Measurements from ENCODE around the gene ZNF358.

GRCh38 chr19:7509625-7510024 lies 6.3 kb upstream of the ZNF358 start:
- TF ChIP-seq, protein P1, sequence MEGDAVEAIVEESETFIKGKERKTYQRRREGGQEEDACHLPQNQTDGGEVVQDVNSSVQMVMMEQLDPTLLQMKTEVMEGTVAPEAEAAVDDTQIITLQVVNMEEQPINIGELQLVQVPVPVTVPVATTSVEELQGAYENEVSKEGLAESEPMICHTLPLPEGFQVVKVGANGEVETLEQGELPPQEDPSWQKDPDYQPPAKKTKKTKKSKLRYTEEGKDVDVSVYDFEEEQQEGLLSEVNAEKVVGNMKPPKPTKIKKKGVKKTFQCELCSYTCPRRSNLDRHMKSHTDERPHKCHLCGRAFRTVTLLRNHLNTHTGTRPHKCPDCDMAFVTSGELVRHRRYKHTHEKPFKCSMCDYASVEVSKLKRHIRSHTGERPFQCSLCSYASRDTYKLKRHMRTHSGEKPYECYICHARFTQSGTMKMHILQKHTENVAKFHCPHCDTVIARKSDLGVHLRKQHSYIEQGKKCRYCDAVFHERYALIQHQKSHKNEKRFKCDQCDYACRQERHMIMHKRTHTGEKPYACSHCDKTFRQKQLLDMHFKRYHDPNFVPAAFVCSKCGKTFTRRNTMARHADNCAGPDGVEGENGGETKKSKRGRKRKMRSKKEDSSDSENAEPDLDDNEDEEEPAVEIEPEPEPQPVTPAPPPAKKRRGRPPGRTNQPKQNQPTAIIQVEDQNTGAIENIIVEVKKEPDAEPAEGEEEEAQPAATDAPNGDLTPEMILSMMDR (IDR thresholded peaks at IDR 0.05) = no peak
- no peak for TF ChIP-seq POLR2AphosphoS5 (IDR thresholded peaks at IDR 0.05)
- no peak for TF ChIP-seq POLR2A (IDR thresholded peaks at IDR 0.05)

Data from breast epithelium (tissue), 3 donors.